Left renal cortex interstitium (tissue), 4 donors: ENCODE results near the gene OPA3. TPM values are rescaled to one million over a fixed set of nuclear protein-coding genes. Genes with fewer than 3 reads are reported as not detected.
"Not testable (repeated sequence)": the region's sequence is repeated elsewhere in the genome, so short reads cannot be mapped to it uniquely, and the experiment has no call there.

Experiments used
- DNase-seq, 4 donors: peaks; one replicate each; pipeline ENCODE4 v3.0.0-alpha.2; 2013; ENCODE audit warnings: low read depth in 4 of 4, low spot score in 2 of 4, missing footprints in 1 of 4
- polyA plus RNA-seq, 4 donors: library from polyadenylated mRNA; unstranded; fragments of 120-200 nt; gene quantifications; one replicate each; pipeline ENCODE4 v1.2.1, GENCODE V29; 2013; ENCODE audit not compliant: insufficient read length in 4 of 4

Gene OPA3
- 10 to 100 TPM in 3 of 4 donors, 1 to 10 TPM in 1; 9.7 to 13.3 (median 10.6) TPM for polyA plus RNA-seq

- DNase-seq, result peak; percentile 99 to 100 (median 100)
Observed at GRCh38 chr19:45584332-45585157, at the start of gene OPA3. Gene OPA3, minus strand, starts transcription at chr19:45584802. Its CDS starts 38 bp downstream, at chr19:45584764.

- DNase-seq, result no peak
Observed at GRCh38 chr19:45632468-45633196, 48.0 kb upstream of the OPA3 start.

GRCh38 chr19:45630463-45630862 is 45.9 kb upstream of the OPA3 start:
- DNase-seq, result no peak

GRCh38 chr19:45629704-45630103 is 45.1 kb upstream of the OPA3 start:
- no peak for DNase-seq

DNA sequence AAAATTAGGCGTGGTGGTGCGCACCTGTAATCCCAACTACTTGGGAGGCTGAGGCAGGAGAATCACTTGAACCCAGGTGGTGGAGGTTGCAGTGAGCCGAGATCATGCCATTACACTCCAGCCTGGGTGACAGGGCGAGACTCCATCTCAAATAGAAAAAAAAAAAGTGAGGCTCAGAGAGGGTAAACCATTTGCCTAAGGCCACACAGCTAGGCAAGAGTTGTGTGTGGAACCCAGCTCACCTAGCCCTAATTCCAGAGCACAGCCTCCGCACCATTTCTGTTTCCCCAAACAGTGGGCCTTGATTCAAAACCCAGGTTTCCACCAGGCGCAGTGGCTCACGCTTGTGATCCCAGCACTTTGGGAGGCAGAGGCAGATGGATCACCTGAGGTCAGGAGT is 43.6 kb upstream of the OPA3 start:
- DNase-seq, result not testable (repeated sequence)

DNA sequence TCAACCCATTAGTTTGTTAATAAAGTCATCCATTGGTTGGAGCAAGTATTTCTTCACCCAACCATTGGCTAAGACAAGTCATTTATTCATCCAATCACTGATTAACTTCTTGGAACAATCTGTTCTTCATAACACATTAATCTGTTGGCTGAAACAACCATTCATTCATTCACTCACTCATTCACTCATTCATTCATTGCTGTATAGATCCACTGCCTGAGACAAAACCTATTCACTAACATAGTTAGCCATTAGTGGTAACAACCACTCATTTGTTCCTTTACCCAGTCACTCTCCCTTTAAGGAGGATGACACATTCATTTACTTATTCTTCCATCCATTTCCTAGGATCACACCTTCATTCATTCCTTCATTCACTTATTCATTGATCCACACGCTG is 39.4 kb upstream of the OPA3 start:
- no peak for DNase-seq

GRCh38 chr19:45621976-45622503 is 37.4 kb upstream of the OPA3 start:
- DNase-seq, result no peak

DNA sequence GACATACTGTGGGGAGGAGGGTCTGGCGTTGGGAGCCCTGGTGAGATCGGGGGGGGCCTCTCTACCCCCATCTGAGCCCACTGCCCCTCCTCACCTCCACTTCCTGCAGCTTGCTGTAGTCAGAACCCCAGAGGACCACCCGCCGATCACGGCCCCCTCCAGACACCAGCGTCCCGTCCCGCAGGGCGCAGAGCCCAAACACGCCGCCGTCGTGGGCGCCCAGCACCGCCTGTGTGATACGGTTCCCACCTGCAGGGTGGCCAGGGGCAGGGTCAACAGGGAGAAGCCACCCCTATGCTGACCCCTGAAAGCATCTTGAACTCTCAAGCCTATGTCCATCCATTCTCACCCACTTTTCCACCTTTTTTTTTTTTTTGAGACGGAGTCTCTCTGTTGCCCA is 36.8 kb upstream of the OPA3 start:
- DNase-seq, result no peak

DNA sequence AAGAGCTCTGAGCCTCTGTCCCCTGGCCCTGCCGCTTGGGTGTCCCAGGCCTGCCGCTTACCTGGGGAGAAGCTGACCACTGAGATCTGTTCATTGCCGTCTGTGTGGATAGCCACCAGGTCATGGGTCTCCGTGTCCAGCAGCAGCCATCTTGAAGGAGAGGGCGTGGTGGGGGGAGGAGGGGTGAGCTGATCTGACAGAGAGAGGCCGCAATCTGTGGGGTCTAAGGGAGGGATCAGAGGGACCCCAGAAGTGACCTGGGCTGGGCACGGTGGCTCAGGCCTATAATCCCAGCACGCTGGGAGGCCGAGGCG is 32.1 kb upstream of the OPA3 start:
- DNase-seq, result no peak

- peak; percentile 84 to 90 (median 86) for DNase-seq
Observed at GRCh38 chr19:45615795-45616703, 31.4 kb upstream of the OPA3 start.

GRCh38 chr19:45615056-45615455 is 30.5 kb upstream of the OPA3 start:
- not testable (repeated sequence) for DNase-seq

DNA sequence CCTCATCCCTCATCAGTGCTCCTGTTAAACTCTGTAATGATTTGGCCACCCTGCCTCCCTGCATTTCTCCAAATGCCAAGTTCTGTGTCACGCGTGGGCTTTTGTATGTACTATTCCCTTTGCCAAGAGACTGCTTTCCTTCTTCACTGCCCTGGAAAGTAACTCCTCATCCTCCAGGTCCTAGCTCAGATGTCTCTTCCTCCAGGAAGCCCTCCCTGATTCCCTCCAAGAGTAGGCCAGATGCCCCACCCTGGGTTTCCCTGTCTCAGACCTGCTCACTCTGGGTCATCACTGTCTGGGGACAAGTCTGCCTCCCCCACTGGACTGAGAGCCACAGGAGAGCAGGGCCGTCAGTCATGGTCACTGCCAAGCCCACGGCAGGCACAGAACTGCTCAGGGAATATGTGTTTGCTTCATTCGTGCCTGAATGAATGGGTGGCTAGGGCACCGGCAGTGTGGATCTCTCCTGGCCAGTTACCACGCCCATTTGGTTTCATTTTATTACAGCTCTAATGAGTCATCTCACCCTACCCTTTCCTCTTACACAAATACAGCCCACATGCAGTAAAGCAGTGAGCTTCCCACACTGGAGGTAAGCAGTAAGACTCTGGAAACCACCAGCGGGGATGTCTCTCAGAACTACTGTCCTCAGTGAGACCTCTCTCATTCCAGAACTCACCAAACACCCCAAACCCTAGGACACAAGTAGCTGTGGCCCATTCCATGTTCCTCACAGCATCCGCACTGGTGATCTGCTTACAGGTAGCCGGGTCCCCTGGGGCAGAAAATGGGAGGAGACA is 29.5 kb upstream of the OPA3 start:
- no peak for DNase-seq

DNA sequence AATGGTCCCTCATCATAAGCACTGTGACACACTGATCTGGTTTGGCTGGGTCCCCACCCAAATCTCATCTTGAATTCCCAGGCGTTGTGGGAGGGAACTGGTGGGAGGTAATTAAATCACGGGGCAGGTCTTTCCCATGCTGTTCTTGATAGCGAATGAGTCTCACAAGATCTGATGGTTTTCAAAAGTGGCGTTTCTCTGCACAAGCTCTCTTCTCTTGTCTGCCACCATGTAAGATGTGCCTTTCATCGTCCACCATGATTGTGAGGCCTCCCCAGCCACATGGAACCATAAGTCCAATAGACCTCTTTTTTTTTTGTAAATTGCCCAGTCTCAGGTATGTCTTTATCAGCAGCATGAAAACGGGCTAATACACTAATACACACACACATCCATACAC is 24.3 kb upstream of the OPA3 start:
- no peak for DNase-seq

GRCh38 chr19:45607071-45608029 is 22.7 kb upstream of the OPA3 start:
- peak; percentile 45 to 74 (median 69) for DNase-seq

DNA sequence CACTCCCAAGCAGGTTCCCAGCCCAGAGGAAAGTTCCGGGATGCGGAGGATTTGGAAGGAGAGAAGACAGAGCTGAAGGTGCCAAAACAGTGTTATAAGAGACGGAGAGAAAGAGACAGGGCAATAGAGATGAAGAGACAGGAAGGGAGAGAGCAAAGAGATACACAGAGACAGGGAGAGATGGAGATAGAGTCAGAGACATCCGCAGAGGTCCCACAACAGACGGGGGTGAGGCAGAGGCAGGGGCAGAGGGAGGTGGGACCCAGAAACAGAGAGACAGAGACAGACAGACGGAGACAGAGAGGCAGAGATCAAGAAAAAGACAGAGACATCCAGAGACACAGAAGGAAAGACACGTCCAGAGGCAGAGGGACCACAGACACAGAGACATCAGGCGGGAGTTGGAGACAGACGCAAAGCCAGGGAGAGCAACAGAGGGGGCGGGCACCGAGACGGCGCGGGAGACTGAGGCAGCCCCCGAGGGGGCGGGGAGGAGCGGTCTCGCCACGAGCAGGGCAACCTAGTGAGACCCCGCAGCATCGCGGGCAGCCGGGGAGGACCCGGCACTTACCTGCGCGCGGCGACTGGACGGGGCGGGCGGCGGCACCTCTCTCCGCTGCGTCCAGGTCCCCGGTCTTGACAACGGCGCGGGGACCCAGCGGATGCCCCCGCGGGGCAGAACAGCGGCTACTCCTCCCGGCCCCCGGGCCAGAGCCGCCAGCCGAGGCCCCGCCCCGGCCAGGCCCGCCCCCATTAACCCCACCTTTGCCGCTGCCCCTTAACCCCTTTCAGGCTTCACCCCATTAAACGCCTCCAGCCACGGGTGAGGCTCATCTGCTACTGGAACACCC is 17.1 kb upstream of the OPA3 start, which contains the start of gene GPR4:
TSS of gene GPR4 (minus strand) at position 689 of the 851 bp plus-strand sequence. CDS start 10,346 bp downstream, outside the sequence.
- no peak for DNase-seq

DNA sequence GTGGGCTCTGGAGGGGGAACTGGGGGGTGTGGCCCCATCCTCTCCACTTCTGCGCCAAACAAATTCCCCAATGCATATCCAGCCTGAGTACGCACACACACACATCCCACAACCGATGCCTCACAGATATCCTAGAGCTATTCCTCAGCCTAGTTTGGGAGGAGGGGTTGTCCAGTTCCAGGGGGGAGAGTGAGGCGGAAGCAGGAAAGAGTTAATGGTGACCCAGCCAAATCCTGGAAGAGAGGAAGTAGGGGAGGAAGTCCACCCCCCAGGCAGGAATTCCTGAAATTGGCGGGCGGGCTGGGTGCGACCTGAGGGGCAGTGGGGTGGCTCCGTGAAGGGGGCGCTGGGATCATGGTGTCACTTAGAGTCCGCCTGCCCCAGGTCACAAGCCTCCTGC is 16.5 kb upstream of the OPA3 start:
- no peak for DNase-seq

GRCh38 chr19:45600340-45600885 is 15.8 kb upstream of the OPA3 start:
- no peak for DNase-seq
